ENCODE measurements around the gene CFAP77.

CFAP77 gene

DNA sequence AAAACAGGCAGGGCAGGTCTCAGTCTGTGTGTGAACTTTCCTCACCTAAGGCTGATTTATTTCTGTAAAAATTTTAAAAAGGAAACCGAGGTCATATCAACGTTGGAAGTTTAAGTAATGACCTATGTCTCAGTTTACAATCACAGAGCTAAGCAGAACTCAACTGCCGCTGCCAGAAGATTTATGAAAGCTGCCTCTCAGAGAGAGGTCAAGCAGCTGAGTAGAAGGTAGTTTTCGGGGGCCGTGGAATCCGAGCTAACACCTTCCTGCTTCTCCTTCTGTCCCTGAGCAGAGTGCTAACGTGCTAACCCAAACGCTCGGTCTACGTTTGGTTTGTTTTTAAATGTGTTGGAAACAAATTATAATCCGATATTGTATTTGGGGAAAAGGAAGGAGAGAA lies 14.5 kb upstream of the CFAP77 start (continued):
- TF ChIP-seq ZNF416 (tag by site-specific recombination; IDR thresholded peaks at IDR 0.05), result no peak
- no peak for TF ChIP-seq ZSCAN23 (tag by site-specific recombination; IDR thresholded peaks at IDR 0.05)
- TF ChIP-seq ZNF548 (tag by site-specific recombination; IDR thresholded peaks at IDR 0.05), result no peak
- no peak for TF ChIP-seq TRIM28 (IDR thresholded peaks at IDR 0.05; ENCODE audit: borderline replicate concordance, low read length)

DNA sequence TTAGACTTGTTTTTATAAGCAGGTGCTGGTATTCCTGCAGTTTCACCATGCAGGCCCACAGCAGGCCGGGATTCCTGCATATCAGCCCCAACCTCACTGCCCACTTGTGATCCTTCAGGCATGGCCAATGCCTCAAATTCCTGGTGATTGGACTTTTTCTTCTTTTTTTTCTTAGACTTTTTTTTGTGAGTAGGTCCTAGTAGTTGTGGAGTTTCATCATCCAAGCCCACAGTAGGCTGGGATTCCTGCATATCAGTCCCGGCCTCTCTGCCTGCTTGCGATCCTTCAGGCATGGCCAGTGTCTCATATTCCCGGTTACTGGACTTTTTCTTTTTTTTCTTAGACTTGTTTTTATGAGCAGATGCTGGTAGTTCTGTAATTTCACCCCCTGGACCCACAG lies 8.2 kb upstream of the CFAP77 start:
- POLR2A ChIA-PET, result no interaction called here
- Histone ChIP-seq H3K9me3 (ENCODE audit: control insufficient read depth, insufficient read depth, low read depth, low read length) (no peaks in the 10 kb centered on the region), H3K36me3 (ENCODE audit: control insufficient read depth in 2 of 2, insufficient read depth in 1 of 2, low read length in 2 of 2) (peaks cover 37 to 63% of the 10 kb centered on the region in 2 experiments), H3K4me3 (ENCODE audit: low read depth, low read length) (no peak overlapping the region), H3K27ac (ENCODE audit: extremely low read depth, low read depth, low read length) (no peak overlapping the region), H3K4me1 (ENCODE audit: control insufficient read depth, insufficient read depth, low read length) (no peaks in the 10 kb centered on the region)
- TF ChIP-seq ZNF530 (tag by site-specific recombination; IDR thresholded peaks at IDR 0.05; ENCODE audit: low read depth) (no peak), ZNF596 (tag by site-specific recombination; IDR thresholded peaks at IDR 0.05) (no peak)
- TF ChIP-seq, protein P1, sequence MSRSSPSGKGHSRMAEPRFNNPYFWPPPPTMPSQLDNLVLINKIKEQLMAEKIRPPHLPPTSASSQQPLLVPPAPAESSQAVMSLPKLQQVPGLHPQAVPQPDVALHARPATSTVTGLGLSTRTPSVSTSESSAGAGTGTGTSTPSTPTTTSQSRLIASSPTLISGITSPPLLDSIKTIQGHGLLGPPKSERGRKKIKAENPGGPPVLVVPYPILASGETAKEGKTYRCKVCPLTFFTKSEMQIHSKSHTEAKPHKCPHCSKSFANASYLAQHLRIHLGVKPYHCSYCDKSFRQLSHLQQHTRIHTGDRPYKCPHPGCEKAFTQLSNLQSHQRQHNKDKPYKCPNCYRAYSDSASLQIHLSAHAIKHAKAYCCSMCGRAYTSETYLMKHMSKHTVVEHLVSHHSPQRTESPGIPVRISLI (tag by site-specific recombination; IDR thresholded peaks at IDR 0.05), result 0 out of 2 replicates have a peak, but pooled peaks have one; percentile 18
- TF ChIP-seq, protein P2, sequence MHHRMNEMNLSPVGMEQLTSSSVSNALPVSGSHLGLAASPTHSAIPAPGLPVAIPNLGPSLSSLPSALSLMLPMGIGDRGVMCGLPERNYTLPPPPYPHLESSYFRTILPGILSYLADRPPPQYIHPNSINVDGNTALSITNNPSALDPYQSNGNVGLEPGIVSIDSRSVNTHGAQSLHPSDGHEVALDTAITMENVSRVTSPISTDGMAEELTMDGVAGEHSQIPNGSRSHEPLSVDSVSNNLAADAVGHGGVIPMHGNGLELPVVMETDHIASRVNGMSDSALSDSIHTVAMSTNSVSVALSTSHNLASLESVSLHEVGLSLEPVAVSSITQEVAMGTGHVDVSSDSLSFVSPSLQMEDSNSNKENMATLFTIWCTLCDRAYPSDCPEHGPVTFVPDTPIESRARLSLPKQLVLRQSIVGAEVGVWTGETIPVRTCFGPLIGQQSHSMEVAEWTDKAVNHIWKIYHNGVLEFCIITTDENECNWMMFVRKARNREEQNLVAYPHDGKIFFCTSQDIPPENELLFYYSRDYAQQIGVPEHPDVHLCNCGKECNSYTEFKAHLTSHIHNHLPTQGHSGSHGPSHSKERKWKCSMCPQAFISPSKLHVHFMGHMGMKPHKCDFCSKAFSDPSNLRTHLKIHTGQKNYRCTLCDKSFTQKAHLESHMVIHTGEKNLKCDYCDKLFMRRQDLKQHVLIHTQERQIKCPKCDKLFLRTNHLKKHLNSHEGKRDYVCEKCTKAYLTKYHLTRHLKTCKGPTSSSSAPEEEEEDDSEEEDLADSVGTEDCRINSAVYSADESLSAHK (tag by site-specific recombination; IDR thresholded peaks at IDR 0.05), result no peak
- CTCF ChIA-PET, result interaction anchor here (0.8 kb wide), 1 partner anchor 11 kb away, joined by 4 read pairs; no protein-coding TSS in a partner anchor

DNA sequence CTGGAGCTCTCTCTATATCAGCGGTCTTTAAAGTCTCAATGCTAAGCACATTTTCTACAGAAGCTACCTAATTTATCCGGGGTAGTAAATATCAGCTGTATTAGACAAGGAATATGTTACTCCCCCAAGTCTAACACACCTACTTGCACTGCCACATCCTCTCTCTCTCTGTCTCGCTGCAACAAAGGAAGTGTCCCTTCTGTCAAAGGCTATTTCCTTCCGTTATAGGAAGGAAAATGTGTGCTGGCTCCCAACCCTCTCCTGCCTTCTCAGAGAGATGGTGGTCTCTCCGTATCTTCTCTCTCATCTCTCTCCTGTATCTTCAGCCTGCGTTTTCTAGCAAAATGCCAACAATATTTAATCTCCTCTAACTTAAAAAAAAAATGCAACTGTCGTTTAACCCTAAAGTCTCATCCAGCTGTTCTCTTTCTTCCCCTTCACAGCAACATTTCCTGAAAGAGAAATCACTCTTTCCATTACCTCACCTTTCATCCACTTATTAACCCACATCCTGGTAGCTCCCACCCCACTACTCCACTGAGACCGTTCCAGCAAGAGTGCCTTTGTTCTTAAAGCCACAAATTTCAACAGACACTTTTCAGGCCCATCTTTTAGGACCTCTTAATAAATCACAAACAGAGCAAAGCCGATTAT lies 5.7 kb upstream of the CFAP77 start:
- Histone ChIP-seq H3K36me3 (ENCODE audit: control insufficient read depth in 2 of 2, insufficient read depth in 1 of 2, low read length in 2 of 2) (peaks cover 23 to 38% of the 10 kb centered on the region in 2 experiments), H3K4me1 (ENCODE audit: control insufficient read depth, insufficient read depth, low read length) (no peaks in the 10 kb centered on the region), H3K4me3 (ENCODE audit: low read depth, low read length) (no peak overlapping the region), H3K27ac (ENCODE audit: extremely low read depth, low read depth, low read length) (no peak overlapping the region), H3K9me3 (ENCODE audit: control insufficient read depth, insufficient read depth, low read depth, low read length) (no peaks in the 10 kb centered on the region)
- POLR2A ChIA-PET, result interaction anchor here (0.8 to 0.9 kb wide), 3 partner anchors 13 to 49 kb away, joined by 3 to 5 read pairs (median 3); partner anchors contain the start of gene SETX
- CTCF ChIA-PET, result interaction anchor here (0.5 to 1.2 kb wide), 7 partner anchors 14 to 561 kb away, joined by 3 to 7 read pairs (median 3); partner anchors contain the start of gene BARHL1
- TF ChIP-seq HOXD13 (CRISPR knock-in tag; IDR thresholded peaks at IDR 0.05; ENCODE audit: borderline replicate concordance), result no peak
- peak; percentile 55 for TF ChIP-seq PRDM1 (tag by site-specific recombination; IDR thresholded peaks at IDR 0.05)

DNA sequence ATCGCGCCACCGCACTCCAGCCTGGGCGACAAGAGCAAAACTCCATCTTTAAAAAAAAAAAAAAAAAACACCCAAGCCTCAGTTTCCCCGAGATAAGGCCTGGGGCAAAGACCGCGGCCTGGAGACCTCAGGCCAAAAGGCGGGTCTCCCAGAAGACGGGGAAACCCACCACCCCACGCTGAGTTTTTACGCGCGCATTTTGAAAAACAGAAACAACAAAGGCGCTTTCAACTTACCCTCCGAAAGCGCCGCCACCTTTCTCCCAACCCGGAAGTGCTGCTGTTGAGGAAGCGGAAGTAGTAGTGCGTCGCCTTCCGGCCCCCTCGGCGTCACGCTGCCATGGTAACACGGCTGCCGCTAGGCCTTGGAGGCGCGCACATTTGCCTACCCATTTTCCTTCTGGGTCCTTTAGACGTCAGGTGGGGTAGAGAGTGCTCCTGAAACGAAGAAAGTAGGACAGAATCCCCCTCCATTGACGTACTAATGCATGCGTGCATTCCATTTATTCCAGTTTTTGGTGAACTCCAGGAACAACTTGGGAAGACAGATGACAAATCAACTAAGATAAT lies 3.4 kb upstream of the CFAP77 start, which contains the start of gene TTF1:
Gene TTF1 (minus strand): TSS at position 287 of the 569 bp plus-strand sequence. CDS start 4,019 bp downstream, outside the sequence.
- no peak within 1 kb of the TSS; the same call in 1 of the 2 replicates for H3K27ac ChIP-seq (ENCODE audit: extremely low read depth, low read depth, low read length)
- CTCF ChIA-PET, result no interaction called here
- POLR2A ChIA-PET, result interaction anchor here (0.7 kb wide), 2 partner anchors 24 to 57 kb away, joined by 4 to 5 read pairs; no protein-coding TSS in a partner anchor
- H3K4me1 ChIP-seq (ENCODE audit: control insufficient read depth, insufficient read depth, low read length), result no peaks in the 10 kb centered on the region
- H3K9me3 ChIP-seq (ENCODE audit: control insufficient read depth, insufficient read depth, low read depth, low read length), result no peaks in the 10 kb centered on the region
- peaks cover 12 to 18% of the 10 kb centered on the region in 2 experiments for H3K36me3 ChIP-seq (ENCODE audit: control insufficient read depth in 2 of 2, insufficient read depth in 1 of 2, low read length in 2 of 2)
- H3K4me3 ChIP-seq (ENCODE audit: low read depth, low read length), result peak within 1 kb of the TSS; percentile 59
- no peak for TF ChIP-seq ZNF19 (tag by site-specific recombination; IDR thresholded peaks at IDR 0.05; ENCODE audit: low read depth)
- TF ChIP-seq, protein P3, sequence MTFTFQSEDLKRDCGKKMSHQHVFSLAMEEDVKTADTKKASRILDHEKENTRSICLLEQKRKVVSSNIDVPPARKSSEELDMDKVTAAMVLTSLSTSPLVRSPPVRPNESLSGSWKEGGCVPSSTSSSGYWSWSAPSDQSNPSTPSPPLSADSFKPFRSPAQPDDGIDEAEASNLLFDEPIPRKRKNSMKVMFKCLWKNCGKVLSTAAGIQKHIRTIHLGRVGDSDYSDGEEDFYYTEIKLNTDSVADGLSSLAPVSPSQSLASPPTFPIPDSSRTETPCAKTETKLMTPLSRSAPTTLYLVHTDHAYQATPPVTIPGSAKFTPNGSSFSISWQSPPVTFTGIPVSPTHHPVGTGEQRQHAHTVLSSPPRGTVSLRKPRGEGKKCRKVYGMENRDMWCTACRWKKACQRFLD (tag by site-specific recombination; IDR thresholded peaks at IDR 0.05), result no peak
- TF ChIP-seq, protein P4, sequence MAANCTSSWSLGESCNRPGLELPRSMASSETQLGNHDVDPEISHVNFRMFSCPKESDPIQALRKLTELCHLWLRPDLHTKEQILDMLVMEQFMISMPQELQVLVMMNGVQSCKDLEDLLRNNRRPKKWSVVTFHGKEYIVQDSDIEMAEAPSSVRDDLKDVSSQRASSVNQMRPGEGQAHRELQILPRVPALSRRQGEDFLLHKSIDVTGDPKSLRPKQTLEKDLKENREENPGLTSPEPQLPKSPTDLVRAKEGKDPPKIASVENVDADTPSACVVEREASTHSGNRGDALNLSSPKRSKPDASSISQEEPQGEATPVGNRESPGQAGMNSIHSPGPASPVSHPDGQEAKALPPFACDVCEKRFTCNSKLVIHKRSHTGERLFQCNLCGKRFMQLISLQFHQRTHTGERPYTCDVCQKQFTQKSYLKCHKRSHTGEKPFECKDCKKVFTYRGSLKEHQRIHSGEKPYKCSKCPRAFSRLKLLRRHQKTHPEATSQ (tag by site-specific recombination; IDR thresholded peaks at IDR 0.05), result no peak
- no peak for TF ChIP-seq ZNF596 (tag by site-specific recombination; IDR thresholded peaks at IDR 0.05)
- TF ChIP-seq, protein P5, sequence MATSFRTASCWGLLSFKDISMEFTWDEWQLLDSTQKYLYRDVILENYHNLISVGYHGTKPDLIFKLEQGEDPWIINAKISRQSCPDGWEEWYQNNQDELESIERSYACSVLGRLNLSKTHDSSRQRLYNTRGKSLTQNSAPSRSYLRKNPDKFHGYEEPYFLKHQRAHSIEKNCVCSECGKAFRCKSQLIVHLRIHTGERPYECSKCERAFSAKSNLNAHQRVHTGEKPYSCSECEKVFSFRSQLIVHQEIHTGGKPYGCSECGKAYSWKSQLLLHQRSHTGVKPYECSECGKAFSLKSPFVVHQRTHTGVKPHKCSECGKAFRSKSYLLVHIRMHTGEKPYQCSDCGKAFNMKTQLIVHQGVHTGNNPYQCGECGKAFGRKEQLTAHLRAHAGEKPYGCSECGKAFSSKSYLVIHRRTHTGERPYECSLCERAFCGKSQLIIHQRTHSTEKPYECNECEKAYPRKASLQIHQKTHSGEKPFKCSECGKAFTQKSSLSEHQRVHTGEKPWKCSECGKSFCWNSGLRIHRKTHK (tag by site-specific recombination; IDR thresholded peaks at IDR 0.05), result no peak
- TF ChIP-seq, protein P6, sequence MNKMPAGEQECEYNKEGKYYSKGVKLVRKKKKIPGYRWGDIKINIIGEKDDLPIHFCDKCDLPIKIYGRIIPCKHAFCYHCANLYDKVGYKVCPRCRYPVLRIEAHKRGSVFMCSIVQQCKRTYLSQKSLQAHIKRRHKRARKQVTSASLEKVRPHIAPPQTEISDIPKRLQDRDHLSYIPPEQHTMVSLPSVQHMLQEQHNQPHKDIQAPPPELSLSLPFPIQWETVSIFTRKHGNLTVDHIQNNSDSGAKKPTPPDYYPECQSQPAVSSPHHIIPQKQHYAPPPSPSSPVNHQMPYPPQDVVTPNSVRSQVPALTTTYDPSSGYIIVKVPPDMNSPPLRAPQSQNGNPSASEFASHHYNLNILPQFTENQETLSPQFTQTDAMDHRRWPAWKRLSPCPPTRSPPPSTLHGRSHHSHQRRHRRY (tag by site-specific recombination; IDR thresholded peaks at IDR 0.05), result no peak
